ENCODE data around the gene MCOLN2. TPM values are rescaled to one million over a fixed set of nuclear protein-coding genes. Genes with fewer than 3 reads are reported as not detected.
A peak's percentile ranks its signal among the peaks of the same experiment; 100 is the strongest.
"Not testable (repeated sequence)": the region's sequence is repeated elsewhere in the genome, so short reads cannot be mapped to it uniquely, and the experiment has no call there.

MCOLN2 gene
- total RNA-seq, 1 donor from 2014 or later, result 0.96 TPM

DNA sequence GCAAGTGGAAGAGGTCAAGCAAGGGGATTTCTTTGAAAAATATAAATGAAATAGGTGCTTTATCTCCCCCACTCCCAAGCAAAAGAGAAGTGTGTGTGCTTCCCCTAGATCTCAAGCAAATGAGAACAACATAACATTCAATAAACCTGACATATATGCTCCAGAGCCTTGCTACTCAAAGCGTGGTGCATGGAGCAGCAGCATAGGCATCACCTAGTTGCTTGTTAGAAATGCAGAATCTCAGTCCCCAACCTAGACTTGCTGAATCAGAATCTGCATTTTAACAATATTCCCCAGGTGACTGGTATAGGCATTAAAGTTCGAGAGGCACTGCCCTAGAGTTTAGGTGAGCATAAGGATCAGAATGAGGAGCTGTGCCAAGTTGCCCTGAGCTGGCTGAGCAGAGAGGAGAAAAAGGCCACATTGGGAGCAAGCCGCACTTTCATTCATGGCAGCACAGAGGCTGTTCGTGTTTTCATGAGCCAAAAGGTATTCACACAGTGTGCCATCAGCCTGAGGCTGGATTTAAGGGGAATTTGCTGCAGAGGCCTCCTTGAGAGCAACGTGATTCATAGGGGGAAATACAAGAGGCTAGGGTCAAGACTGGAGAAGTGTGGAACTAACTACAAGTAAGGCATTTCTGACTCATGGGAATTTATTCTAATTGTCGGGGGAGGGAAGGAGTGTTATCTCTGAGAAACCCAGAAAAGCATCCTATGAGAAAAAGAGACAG is 89.7 kb downstream of the MCOLN2 start:
- DNase-seq (ENCODE audit: low spot score in 2 of 2, unreplicated experiment in 2 of 2), result no peak
- H3K4me1 Mint-ChIP-seq, result peaks cover 5% of the 10 kb centered on the region
- peaks cover 7% of the 10 kb centered on the region for H3K9me3 Mint-ChIP-seq
- TF ChIP-seq, protein P1, sequence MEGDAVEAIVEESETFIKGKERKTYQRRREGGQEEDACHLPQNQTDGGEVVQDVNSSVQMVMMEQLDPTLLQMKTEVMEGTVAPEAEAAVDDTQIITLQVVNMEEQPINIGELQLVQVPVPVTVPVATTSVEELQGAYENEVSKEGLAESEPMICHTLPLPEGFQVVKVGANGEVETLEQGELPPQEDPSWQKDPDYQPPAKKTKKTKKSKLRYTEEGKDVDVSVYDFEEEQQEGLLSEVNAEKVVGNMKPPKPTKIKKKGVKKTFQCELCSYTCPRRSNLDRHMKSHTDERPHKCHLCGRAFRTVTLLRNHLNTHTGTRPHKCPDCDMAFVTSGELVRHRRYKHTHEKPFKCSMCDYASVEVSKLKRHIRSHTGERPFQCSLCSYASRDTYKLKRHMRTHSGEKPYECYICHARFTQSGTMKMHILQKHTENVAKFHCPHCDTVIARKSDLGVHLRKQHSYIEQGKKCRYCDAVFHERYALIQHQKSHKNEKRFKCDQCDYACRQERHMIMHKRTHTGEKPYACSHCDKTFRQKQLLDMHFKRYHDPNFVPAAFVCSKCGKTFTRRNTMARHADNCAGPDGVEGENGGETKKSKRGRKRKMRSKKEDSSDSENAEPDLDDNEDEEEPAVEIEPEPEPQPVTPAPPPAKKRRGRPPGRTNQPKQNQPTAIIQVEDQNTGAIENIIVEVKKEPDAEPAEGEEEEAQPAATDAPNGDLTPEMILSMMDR (IDR thresholded peaks at IDR 0.05; ENCODE audit: unreplicated experiment), result no peak
- H3K27me3 Mint-ChIP-seq (ENCODE audit: low read depth), result peaks cover 3% of the 10 kb centered on the region
- no peaks in the 10 kb centered on the region for H3K36me3 Mint-ChIP-seq
- no peak overlapping the region for H3K27ac Mint-ChIP-seq
- no peak overlapping the region for H3K4me3 Mint-ChIP-seq

DNA sequence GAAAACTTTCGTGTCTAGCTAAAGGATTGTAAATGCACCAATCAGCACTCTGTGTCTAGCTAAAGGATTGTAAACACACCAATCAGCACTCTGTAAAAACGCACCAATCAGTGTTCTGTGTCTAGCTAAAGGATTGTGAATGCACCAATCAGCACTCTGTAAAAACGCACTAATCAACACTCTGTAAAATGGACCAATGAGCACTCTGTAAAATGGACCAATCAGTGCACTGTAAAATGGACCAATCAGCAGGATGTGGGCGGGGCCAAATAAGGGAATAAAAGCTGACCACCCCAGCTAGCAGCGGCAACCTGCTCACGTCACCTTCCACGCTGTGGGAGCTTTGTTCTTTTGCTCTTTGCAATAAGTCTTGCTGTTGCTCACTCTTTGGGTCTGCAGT is 94.2 kb downstream of the MCOLN2 start:
- not testable (repeated sequence) for H3K4me3 Mint-ChIP-seq; H3K36me3 Mint-ChIP-seq; H3K27ac Mint-ChIP-seq; DNase-seq (ENCODE audit: low spot score in 2 of 2, unreplicated experiment in 2 of 2); H3K27me3 Mint-ChIP-seq (ENCODE audit: low read depth); H3K4me1 Mint-ChIP-seq
- H3K9me3 Mint-ChIP-seq, result peaks cover 11% of the 10 kb centered on the region

DNA sequence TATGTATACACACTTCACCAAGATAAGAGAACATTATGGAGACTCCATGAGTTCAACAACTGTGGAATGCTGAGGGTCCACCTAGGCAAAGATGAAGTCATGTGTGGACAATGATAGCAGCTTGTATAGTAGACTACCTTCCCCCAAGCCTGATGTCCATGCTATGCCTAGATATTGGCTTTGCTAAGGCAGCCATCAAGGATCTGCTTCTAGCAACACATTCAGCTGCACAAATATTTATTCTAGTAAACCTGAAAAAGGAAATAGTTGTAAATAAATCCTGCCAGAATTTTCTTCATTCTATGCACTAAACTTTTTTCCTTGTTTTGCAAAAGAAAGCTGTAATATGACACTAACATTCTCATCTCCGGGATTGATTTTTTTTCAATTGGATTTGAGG is 96.9 kb downstream of the MCOLN2 start:
- Mint-ChIP-seq H3K27ac (no peak overlapping the region), H3K4me1 (no peaks in the 10 kb centered on the region), H3K9me3 (peaks cover 7% of the 10 kb centered on the region), H3K4me3 (no peak overlapping the region), H3K36me3 (no peaks in the 10 kb centered on the region), H3K27me3 (ENCODE audit: low read depth) (peaks cover 28% of the 10 kb centered on the region)
- DNase-seq (ENCODE audit: low spot score in 2 of 2, unreplicated experiment in 2 of 2), result no peak
- TF ChIP-seq, protein P1 (IDR thresholded peaks at IDR 0.05; ENCODE audit: unreplicated experiment), result no peak

DNA sequence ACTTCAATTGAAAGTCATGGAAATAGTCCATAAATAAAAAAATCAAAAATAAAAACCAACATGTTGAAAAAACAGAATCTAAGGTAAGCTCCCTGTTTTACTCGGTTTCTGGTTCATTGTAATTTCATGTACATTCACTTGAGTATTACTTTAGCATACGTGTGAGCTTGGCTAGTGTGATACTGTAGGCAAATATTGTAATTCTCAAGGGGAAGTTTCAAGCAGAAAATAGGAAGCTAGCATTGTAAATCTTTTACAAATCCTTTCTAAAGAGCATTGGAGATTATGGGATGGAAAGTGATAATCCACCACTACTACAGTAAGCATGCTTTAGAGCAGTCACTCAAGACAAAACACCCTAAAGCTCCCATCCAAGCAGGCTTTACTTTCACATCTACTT is 100.6 kb downstream of the MCOLN2 start:
- Mint-ChIP-seq H3K9me3 (no peaks in the 10 kb centered on the region), H3K4me1 (peaks cover 6% of the 10 kb centered on the region), H3K27me3 (ENCODE audit: low read depth) (peaks cover 61% of the 10 kb centered on the region), H3K4me3 (no peak overlapping the region), H3K27ac (no peak overlapping the region), H3K36me3 (no peaks in the 10 kb centered on the region)
- TF ChIP-seq, protein P1 (IDR thresholded peaks at IDR 0.05; ENCODE audit: unreplicated experiment), result no peak
- no peak for DNase-seq (ENCODE audit: low spot score in 2 of 2, unreplicated experiment in 2 of 2)

DNA sequence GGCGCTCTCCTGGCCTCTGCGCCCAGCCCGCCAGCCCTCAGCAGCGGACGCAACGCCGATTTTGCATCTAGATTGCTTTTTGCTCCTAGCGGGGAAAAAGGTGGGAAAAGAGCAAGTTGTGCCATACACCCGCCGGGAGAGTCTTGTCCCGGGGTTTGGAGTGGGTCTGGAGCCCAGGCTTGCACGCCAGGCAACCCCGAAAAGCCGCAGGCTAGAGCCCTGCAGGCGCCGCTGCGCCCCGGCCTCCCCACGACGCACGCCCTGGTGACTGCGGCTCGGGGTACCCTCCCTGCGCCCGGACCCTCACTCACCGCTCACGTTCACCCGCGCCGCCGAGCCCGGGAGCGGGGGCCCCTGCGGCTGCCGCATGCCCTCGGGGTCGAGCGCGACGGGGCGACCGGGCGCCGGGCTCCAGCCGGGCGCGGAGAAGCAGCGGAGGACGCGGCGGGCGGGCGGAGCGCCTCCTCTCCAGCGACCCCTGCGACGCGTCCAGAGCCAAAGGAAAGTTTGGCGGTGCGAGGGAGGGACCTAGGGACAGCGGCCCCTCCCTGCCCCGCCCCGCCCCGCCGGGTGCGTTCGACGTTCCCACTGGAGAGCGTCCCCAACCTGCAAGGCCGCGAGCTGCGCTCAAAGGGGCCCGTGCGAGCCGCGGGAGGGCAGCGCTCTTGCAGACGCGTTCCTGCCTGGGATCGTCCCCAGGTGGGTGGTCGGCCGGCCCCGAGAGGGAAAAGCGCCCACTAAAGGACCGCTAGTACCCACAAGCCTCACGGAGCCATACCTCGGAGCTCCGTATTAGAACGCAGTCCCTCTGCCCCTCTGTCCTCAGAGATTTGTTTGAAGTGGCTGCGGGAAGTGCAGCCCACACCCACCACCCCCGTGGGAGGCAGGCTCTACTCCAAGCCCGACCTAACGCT is 104.0 kb downstream of the MCOLN2 start, which contains the start of gene LPAR3:
Gene LPAR3, minus strand, starts transcription at position 502 of the 914 bp plus-strand sequence. CDS start 27,086 bp downstream, outside the sequence.
- peaks cover 6% of the 10 kb centered on the region for H3K4me1 Mint-ChIP-seq
- H3K36me3 Mint-ChIP-seq, result no peaks in the 10 kb centered on the region
- no peaks in the 10 kb centered on the region for H3K9me3 Mint-ChIP-seq
- peak; percentile 27 to 51 for DNase-seq (ENCODE audit: low spot score in 2 of 2, unreplicated experiment in 2 of 2)
- no peak within 1 kb of the TSS for H3K27ac Mint-ChIP-seq
- TF ChIP-seq, protein P1 (IDR thresholded peaks at IDR 0.05; ENCODE audit: unreplicated experiment), result no peak
- H3K4me3 Mint-ChIP-seq, result peak within 1 kb of the TSS; percentile 68
- H3K27me3 Mint-ChIP-seq (ENCODE audit: low read depth), result peaks cover 71% of the 10 kb centered on the region

DNA sequence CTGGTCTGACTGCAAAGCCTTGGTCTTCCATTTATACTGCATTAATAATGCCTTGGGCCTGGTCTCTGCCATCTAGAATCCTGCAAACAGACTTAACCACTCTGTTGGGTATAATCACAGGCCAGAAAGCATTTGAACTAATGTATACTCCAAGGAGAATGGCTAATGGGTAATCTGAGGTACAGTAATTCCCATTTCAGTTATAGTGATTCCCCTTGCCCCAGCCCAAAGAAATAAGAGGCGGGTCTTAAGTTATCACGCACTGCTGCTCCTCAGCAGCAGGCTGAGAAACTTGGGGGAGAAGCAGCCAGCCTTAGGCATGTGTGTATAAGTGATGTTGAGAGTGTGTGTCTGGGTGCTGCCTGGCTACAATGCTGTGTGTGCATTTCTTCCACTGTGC is 106.3 kb downstream of the MCOLN2 start:
- DNase-seq (ENCODE audit: low spot score in 2 of 2, unreplicated experiment in 2 of 2), result no peak
- Mint-ChIP-seq H3K27ac (no peak overlapping the region), H3K9me3 (no peaks in the 10 kb centered on the region), H3K27me3 (ENCODE audit: low read depth) (peaks cover 52% of the 10 kb centered on the region), H3K4me1 (peaks cover 6% of the 10 kb centered on the region), H3K36me3 (no peaks in the 10 kb centered on the region), H3K4me3 (no peak overlapping the region)
- TF ChIP-seq, protein P1 (IDR thresholded peaks at IDR 0.05; ENCODE audit: unreplicated experiment), result no peak
